Ishikawa (cell line): ENCODE results near the gene ANKRD11.

ENCODE experiments used
- CEBPB ChIP-seq: IDR thresholded peaks from 2 replicates; pipeline ENCODE4 v1.6.1; 2012
- EP300 ChIP-seq: IDR thresholded peaks from 2 replicates; pipeline ENCODE4 v1.6.1; 2012; ENCODE audit warnings: borderline replicate concordance
- RAD21 ChIP-seq: IDR thresholded peaks from 2 replicates; pipeline ENCODE4 v1.6.1; 2012; ENCODE audit warnings: low read depth
- YY1 ChIP-seq: IDR thresholded peaks from 2 replicates; pipeline ENCODE4 v1.6.1; 2012; ENCODE audit warnings: low read depth

DNA sequence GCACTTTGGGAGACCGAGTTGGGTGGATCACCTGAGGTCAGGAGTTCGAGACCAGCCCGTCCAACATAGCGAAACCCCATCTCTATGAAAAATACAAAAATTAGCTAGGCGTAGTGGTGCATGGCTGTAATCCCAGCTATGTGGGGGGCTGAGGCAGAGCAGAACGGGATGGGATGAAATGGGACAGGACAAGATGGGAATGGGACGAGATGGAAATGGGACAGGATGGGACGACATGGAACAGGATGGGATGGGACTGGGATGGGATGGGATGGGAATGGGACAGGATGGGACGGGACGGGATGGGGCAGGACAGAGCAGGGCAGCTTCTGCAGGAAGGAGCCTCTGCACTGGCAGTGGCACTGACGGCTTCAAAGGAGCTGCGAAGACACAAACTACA lies 106.1 kb downstream of the ANKRD11 start:
- TF ChIP-seq RAD21, result no peak
- TF ChIP-seq EP300, result no peak
- TF ChIP-seq YY1, result no peak
- no peak for TF ChIP-seq CEBPB
